HEK293T (cell line): Measurements from ENCODE around the gene PALLD.

Source experiments
- CTCF ChIA-PET: fragments of 350-600 bp; formaldehyde crosslinking; extraction: SDS; loops from one replicate; lab custom pipeline; 2021; ENCODE audit warnings: antibody characterized with exemption, inconsistent platforms; lab: Yijun Ruan, JAX
- POLR2A ChIA-PET: fragments of 350-600 bp; formaldehyde crosslinking; extraction: SDS; loops from one replicate; lab custom pipeline; 2020; ENCODE audit warnings: antibody characterized with exemption, inconsistent platforms; lab: Yijun Ruan, JAX
- DNase-seq: peaks from one replicate; pipeline ENCODE4 v3.0.0; 2012; ENCODE audit warnings: mixed read lengths; ENCODE audit errors: extremely low spot score
- ARNT ChIP-seq: fragments of 450-650 bp; IDR thresholded peaks from 2 replicates; pipeline ENCODE4 v1.6.1; 2017; ENCODE audit warnings: mild to moderate bottlenecking
- BHLHE40 ChIP-seq: fragments of 450-650 bp; IDR thresholded peaks from 2 replicates; pipeline ENCODE4 v1.6.1; 2016; ENCODE audit warnings: mild to moderate bottlenecking, moderate library complexity, borderline replicate concordance
- CTBP1 ChIP-seq: fragments of 450-650 bp; IDR thresholded peaks from 2 replicates; pipeline ENCODE4 v1.6.1; 2016; ENCODE audit warnings: borderline replicate concordance
- ELF4 ChIP-seq: fragments of 450-650 bp; IDR thresholded peaks from 2 replicates; pipeline ENCODE4 v1.6.1; 2017; ENCODE audit warnings: antibody characterized with exemption
- FOXA1 ChIP-seq: fragments of 450-650 bp; IDR thresholded peaks from 2 replicates; pipeline ENCODE4 v1.6.1; 2016; ENCODE audit warnings: mild to moderate bottlenecking
- FOXK2 ChIP-seq: fragments of 450-650 bp; IDR thresholded peaks from 2 replicates; pipeline ENCODE4 v1.6.1; 2016; ENCODE audit warnings: mild to moderate bottlenecking
- FOXM1 ChIP-seq: fragments of 450-650 bp; IDR thresholded peaks from 2 replicates; pipeline ENCODE4 v1.6.1; 2017; ENCODE audit warnings: mild to moderate bottlenecking, borderline replicate concordance
- HDGF ChIP-seq: fragments of 450-650 bp; IDR thresholded peaks from 2 replicates; pipeline ENCODE4 v1.6.1; 2017; ENCODE audit warnings: antibody characterized with exemption, borderline replicate concordance
- L3MBTL2 ChIP-seq: fragments of 450-650 bp; conservative IDR thresholded peaks from 2 replicates; pipeline ENCODE4 v1.6.1; 2016; ENCODE audit warnings: mild to moderate bottlenecking
- LEF1 ChIP-seq: fragments of 450-650 bp; IDR thresholded peaks from 2 replicates; pipeline ENCODE4 v1.6.1; 2017; ENCODE audit warnings: mild to moderate bottlenecking, borderline replicate concordance
- NFRKB ChIP-seq: fragments of 450-650 bp; IDR thresholded peaks from 2 replicates; pipeline ENCODE4 v1.6.1; 2016; ENCODE audit warnings: mild to moderate bottlenecking, moderate library complexity
- PKNOX1 ChIP-seq: fragments of 450-650 bp; IDR thresholded peaks from 2 replicates; pipeline ENCODE4 v1.6.1; 2016
- SP1 ChIP-seq: fragments of 450-650 bp; IDR thresholded peaks from 2 replicates; pipeline ENCODE4 v1.6.1; 2017
- SUZ12 ChIP-seq: fragments of 450-650 bp; IDR thresholded peaks from 2 replicates; pipeline ENCODE4 v1.6.1; 2016; ENCODE audit warnings: mild to moderate bottlenecking
- TARDBP ChIP-seq: fragments of 450-650 bp; IDR thresholded peaks from 2 replicates; pipeline ENCODE4 v1.6.1; 2016
- ZNF384 ChIP-seq: fragments of 450-650 bp; IDR thresholded peaks from 2 replicates; pipeline ENCODE4 v1.6.1; 2016

The PALLD gene

GRCh38 chr4:168715896-168716295, 219.0 kb downstream of the PALLD start:
- no peak for DNase-seq
- TF ChIP-seq ZNF384 (no peak), PKNOX1 (no peak), L3MBTL2 (no peak)
- CTCF ChIA-PET: interaction anchor here (0.6 to 1.0 kb wide), 4 partner anchors 9 to 348 kb away, joined by 3 to 9 read pairs (median 4); no protein-coding TSS in a partner anchor
- POLR2A ChIA-PET: no interaction called here

- TF ChIP-seq BHLHE40: no peak
- TF ChIP-seq FOXM1: no peak
- no peak for TF ChIP-seq LEF1
- no peak for TF ChIP-seq FOXK2
- no peak for TF ChIP-seq FOXA1
- TF ChIP-seq NFRKB: no peak
- no peak for TF ChIP-seq ARNT
- TF ChIP-seq HDGF: no peak
- TF ChIP-seq CTBP1: no peak
- no peak for TF ChIP-seq ELF4
- no peak for TF ChIP-seq SP1
- no peak for TF ChIP-seq SUZ12
- no peak for TF ChIP-seq TARDBP
- TF ChIP-seq L3MBTL2: no peak
- no peak for TF ChIP-seq ZNF384
- no peak for TF ChIP-seq PKNOX1
- ChIA-PET CTCF (interaction anchor here (0.6 to 1.0 kb wide), 4 partner anchors 10 to 349 kb away, joined by 3 to 9 read pairs (median 4); no protein-coding TSS in a partner anchor), POLR2A (no interaction called here)
- no peak for DNase-seq
Observed at GRCh38 chr4:168716406-168717129, 219.7 kb downstream of the PALLD start.

GRCh38 chr4:168717847-168718246, 221.0 kb downstream of the PALLD start:
- DNase-seq: no peak
- TF ChIP-seq ZNF384: no peak
- no peak for TF ChIP-seq BHLHE40
- no peak for TF ChIP-seq SUZ12
- TF ChIP-seq PKNOX1: no peak
- TF ChIP-seq CTBP1: no peak
- no peak for TF ChIP-seq FOXM1
- no peak for TF ChIP-seq FOXA1
- no peak for TF ChIP-seq SP1
- TF ChIP-seq LEF1: no peak
- TF ChIP-seq FOXK2: no peak
- ChIA-PET CTCF (no interaction called here), POLR2A (no interaction called here)

GRCh38 chr4:168719725-168720124, 222.9 kb downstream of the PALLD start:
- TF ChIP-seq CTBP1 (no peak), TARDBP (no peak), L3MBTL2 (no peak), PKNOX1 (no peak), ELF4 (no peak), BHLHE40 (no peak), ZNF384 (no peak), ARNT (no peak), LEF1 (no peak), FOXA1 (no peak), FOXK2 (no peak), SUZ12 (no peak), FOXM1 (no peak), SP1 (no peak), NFRKB (no peak), HDGF (no peak)
- ChIA-PET CTCF (no interaction called here), POLR2A (no interaction called here)
- DNase-seq: no peak

GRCh38 chr4:168720396-168720900, 223.6 kb downstream of the PALLD start:
- ChIA-PET CTCF (interaction anchor here (0.6 kb wide), 1 partner anchor 199 kb away, joined by 4 read pairs; no protein-coding TSS in a partner anchor), POLR2A (no interaction called here)
- TF ChIP-seq FOXA1: no peak
- no peak for TF ChIP-seq ELF4
- no peak for TF ChIP-seq L3MBTL2
- no peak for TF ChIP-seq FOXK2
- no peak for TF ChIP-seq PKNOX1
- TF ChIP-seq SP1: no peak
- no peak for TF ChIP-seq ZNF384
- TF ChIP-seq LEF1: no peak
- no peak for TF ChIP-seq HDGF
- TF ChIP-seq BHLHE40: no peak
- TF ChIP-seq FOXM1: no peak
- TF ChIP-seq NFRKB: no peak
- DNase-seq: no peak
